Measurements from ENCODE around the gene TSC22D1.
"Not testable (repeated sequence)": the region's sequence is repeated elsewhere in the genome, so short reads cannot be mapped to it uniquely, and the experiment has no call there.

Gene TSC22D1

DNA sequence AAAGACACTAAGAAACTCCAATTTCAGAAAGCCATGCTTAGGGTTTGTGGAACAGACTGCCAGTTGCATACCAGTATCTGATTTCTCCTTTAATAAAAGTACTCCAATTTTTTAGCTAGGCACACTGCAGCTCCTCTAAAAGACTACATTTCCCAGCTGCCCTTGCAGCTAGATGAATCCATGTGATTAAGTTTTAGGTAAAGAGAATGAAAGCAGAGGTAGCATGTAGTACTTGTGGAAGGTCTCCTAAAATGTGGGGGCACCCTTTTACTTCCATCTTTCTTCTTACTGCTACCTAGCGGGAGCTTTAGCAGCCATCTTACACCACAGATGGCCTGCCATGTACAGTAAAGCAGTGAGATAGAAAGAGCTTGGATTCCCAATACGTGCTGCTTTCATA, 33.0 kb upstream of the TSC22D1 start:
- no peak overlapping the region for H3K4me3 ChIP-seq (ENCODE audit: low read length)
- TF ChIP-seq, protein P1, sequence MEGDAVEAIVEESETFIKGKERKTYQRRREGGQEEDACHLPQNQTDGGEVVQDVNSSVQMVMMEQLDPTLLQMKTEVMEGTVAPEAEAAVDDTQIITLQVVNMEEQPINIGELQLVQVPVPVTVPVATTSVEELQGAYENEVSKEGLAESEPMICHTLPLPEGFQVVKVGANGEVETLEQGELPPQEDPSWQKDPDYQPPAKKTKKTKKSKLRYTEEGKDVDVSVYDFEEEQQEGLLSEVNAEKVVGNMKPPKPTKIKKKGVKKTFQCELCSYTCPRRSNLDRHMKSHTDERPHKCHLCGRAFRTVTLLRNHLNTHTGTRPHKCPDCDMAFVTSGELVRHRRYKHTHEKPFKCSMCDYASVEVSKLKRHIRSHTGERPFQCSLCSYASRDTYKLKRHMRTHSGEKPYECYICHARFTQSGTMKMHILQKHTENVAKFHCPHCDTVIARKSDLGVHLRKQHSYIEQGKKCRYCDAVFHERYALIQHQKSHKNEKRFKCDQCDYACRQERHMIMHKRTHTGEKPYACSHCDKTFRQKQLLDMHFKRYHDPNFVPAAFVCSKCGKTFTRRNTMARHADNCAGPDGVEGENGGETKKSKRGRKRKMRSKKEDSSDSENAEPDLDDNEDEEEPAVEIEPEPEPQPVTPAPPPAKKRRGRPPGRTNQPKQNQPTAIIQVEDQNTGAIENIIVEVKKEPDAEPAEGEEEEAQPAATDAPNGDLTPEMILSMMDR (conservative IDR thresholded peaks at IDR 0.05; ENCODE audit: low read depth, low read length), result no peak
- no peak for DNase-seq (ENCODE audit: low read depth)

DNA sequence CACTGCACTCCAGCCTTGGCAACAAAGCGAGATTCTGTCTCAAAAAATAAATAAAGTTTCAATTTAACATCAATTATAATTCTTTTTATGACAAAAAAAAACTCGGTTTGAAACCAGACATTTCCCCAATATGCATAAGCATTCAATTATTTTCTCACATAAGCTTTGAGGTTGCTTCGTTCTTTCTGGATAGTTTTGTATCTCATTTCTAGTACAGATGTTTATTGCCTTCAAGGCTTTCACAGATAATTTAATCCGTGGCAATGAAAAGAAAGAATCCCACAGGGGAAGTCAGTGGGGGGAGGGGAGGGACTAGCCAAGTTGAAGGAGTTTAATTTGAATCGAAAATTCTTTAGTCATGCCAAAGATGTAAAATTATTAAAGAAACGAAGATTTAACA, 29.6 kb upstream of the TSC22D1 start:
- no peak for DNase-seq (ENCODE audit: low read depth)
- TF ChIP-seq, protein P1 (conservative IDR thresholded peaks at IDR 0.05; ENCODE audit: low read depth, low read length), result no peak
- no peak overlapping the region for H3K4me3 ChIP-seq (ENCODE audit: low read length)

DNA sequence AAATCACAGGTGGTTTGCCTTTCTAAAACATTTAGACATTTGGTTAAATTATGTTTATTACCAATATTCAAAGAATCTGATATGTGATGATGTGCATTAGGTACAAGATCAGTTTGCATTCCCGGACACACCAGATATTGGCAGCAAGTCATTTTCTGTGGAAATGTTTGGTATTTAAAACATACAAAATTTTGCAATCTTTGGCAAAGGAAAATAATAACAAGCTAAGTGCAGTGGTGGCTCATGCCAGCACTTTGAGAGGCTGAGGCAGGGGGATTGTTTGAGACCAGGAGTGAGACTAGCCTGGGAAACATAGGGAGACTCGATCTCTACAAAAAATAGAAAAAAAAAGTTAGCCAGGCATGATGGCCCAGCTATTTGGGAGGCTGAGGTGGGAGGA, 29.1 kb upstream of the TSC22D1 start:
- DNase-seq (ENCODE audit: low read depth), result no peak
- H3K4me3 ChIP-seq (ENCODE audit: low read length), result no peak overlapping the region
- TF ChIP-seq, protein P1 (conservative IDR thresholded peaks at IDR 0.05; ENCODE audit: low read depth, low read length), result no peak

DNA sequence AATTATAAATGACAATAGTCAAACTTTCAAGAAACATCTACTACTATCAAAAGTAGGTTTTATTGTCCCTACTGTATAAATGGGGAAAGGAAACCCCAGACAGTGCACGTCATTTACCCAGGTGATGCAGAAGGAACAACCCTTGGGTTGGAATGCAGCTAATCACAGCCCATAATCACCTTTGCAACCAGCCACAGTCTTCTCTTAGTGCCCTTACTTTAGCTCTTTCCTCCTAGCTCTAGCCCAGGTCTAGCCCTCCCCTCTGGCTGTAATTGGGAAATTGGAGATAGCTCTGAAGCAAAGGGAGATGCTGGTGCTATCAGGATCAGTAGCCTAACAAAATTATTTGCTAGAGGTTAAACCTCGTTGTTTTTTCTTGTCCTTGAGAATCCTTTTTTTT, 25.5 kb upstream of the TSC22D1 start:
- TF ChIP-seq, protein P1 (conservative IDR thresholded peaks at IDR 0.05; ENCODE audit: low read depth, low read length), result no peak
- H3K4me3 ChIP-seq (ENCODE audit: low read length), result no peak overlapping the region
- no peak for DNase-seq (ENCODE audit: low read depth)

DNA sequence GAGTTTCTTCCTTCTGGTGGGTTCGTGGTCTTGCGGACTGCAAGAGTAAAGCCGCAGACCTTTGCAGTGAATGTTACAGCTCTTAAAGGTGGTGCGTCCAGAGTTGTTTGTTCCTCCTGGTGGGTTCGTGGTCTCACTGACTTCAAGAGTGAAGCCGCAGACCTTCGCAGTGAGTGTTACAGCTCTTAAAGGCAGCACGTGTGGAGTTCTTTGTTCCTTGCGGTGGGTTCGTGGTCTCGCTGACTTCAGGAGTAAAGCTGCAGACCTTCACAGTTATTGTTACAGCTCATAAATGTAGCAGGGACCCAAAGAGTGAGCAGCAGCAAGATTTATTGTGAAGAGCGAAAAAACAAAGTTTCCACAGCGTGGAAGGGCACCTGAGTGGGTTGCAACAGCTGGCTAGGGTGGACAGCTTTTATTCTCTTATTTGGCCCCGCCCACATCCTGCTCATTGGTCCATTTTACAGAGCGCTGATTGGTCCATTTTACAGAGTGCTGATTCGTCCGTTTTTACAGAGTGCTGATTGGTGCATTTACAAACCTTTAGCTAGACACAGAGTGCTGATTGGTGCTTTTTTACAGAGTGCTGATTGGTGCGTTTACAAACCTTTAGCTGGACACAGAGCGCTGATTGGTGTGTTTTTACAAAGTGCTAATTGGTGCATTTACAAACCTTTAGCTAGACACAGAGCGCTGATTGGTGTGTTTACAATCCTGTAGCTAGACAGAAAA, 17.9 kb upstream of the TSC22D1 start:
- DNase-seq (ENCODE audit: low read depth); H3K4me3 ChIP-seq (ENCODE audit: low read length): not testable (repeated sequence)

DNA sequence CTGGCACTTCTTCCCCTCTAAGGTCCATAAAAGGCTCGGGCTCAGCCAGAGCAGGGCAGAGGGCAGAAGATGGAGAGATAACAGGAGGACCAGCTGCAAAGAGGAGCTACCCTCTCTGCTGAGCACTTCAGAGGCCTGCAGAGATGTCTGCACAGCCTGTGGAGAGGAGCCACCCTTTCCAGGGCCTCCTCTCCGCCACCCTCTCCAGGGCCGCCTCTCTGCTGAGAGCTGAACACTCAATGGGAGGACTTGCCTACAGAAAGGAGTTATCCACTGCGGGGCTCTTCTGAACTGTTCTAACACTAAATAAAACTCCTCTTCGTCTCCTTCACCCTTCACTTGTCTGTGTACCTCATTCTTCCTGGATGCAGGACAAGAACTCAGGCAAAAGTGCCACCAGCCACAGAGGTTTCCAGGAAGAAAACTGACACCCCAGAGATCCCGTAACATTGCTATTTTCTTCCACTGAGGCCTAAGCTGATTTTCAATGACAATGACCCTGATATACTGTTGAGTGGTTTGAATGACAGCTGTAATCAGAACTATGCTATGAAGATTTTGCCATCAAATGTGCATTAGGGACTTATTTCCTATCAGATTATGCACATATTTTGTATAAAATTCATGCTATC, 16.2 kb upstream of the TSC22D1 start:
- TF ChIP-seq, protein P1 (conservative IDR thresholded peaks at IDR 0.05; ENCODE audit: low read depth, low read length), result no peak
- no peak for DNase-seq (ENCODE audit: low read depth)

DNA sequence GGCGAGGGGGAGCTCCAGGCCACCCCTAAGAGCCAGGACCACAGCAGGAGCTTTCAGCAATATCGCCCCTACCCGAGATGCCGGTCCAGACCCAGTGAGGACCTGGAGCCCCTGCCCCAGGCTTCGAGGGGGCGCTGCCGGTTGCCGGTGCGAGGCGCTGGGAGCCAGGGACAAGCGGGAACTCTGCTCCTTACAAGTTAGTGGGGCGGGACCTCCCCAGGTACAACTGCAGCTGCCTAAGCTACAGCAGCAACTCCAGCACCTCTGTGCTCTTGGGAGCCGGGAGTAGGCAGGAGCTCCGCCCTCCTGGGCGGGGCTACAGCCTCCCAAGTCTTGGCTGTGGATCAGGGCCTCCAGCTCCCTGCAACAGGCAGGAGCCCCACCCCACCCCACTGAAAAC, 15.2 kb upstream of the TSC22D1 start:
- TF ChIP-seq, protein P1 (conservative IDR thresholded peaks at IDR 0.05; ENCODE audit: low read depth, low read length), result no peak
- DNase-seq (ENCODE audit: low read depth), result no peak

More for the DNA sequence above, 16.2 kb upstream of the TSC22D1 start:
- no peak overlapping the region for H3K4me3 ChIP-seq (ENCODE audit: low read length)

More for the DNA sequence above, 15.2 kb upstream of the TSC22D1 start:
- H3K4me3 ChIP-seq (ENCODE audit: low read length), result no peak overlapping the region

Measured in retinal pigment epithelial cell (primary cell).